K562 (cell line): ENCODE measurements around the gene RBMX. TPM values are rescaled to one million over a fixed set of nuclear protein-coding genes. Genes with fewer than 3 reads are reported as not detected.

ENCODE experiments used
- BCL6 ChIP-seq: fragments of 250-450 bp; sonication (Bioruptor Pico); IDR thresholded peaks from 2 replicates; pipeline ENCODE4 v1.4.0; 2020
- CBX8 ChIP-seq: fragments of 200-600 bp; sonication (generic); IDR thresholded peaks from 2 replicates; pipeline ENCODE4 v1.6.1; 2012; ENCODE audit warnings: borderline replicate concordance, mixed run types, low read depth, mild to moderate bottlenecking, moderate library complexity, mixed read lengths, low read length, control low read depth, inconsistent platforms; ENCODE audit not compliant: poor library complexity, severe bottlenecking; ENCODE audit errors: extremely low read depth
- CEBPB ChIP-seq: fragments of 450-650 bp; IDR thresholded peaks from 2 replicates; pipeline ENCODE4 v1.6.1; 2016; ENCODE audit warnings: missing genetic modification characterization, missing compliant biosample characterization
- CREB3 ChIP-seq: fragments of 450-650 bp; conservative IDR thresholded peaks from 2 replicates; pipeline ENCODE4 v1.6.1; 2016; ENCODE audit warnings: missing genetic modification characterization, low read depth, mild to moderate bottlenecking, missing compliant biosample characterization, moderate library complexity
- ELK1 ChIP-seq: sonication (generic); formaldehyde crosslinking; IDR thresholded peaks from 2 replicates; pipeline ENCODE4 v1.8.1; 2022; ENCODE audit warnings: missing genetic modification reagents
- HBP1 ChIP-seq: fragments of 450-650 bp; formaldehyde crosslinking; IDR thresholded peaks from 2 replicates; pipeline ENCODE4 v1.4.0; 2022; ENCODE audit warnings: missing genetic modification characterization
- HEY1 ChIP-seq: fragments of 250-450 bp; sonication (Bioruptor Pico); IDR thresholded peaks from 2 replicates; pipeline ENCODE4 v1.5.0; 2020; ENCODE audit warnings: mild to moderate bottlenecking, moderate library complexity, borderline replicate concordance
- HMBOX1 ChIP-seq: sonication (generic); IDR thresholded peaks from 2 replicates; pipeline ENCODE4 v1.6.1; 2016
- MCM2 ChIP-seq: fragments of 450-650 bp; IDR thresholded peaks from 2 replicates; pipeline ENCODE4 v1.6.1; 2017; ENCODE audit warnings: low read depth, mild to moderate bottlenecking
- NR1H2 ChIP-seq: sonication (generic); formaldehyde crosslinking; IDR thresholded peaks from 2 replicates; pipeline ENCODE4 v1.4.0; 2020; ENCODE audit warnings: mild to moderate bottlenecking, missing genetic modification reagents
- NRF1 ChIP-seq, 2 experiments: fragments of 450-650 bp; IDR thresholded peaks in 1 of 2; conservative IDR thresholded peaks in 1 of 2; 2 replicates each; pipeline ENCODE4 v1.6.1; 2014; ENCODE audit warnings: mild to moderate bottlenecking in 2 of 2
- PHF20 ChIP-seq: fragments of 450-650 bp; IDR thresholded peaks from 2 replicates; pipeline ENCODE4 v1.6.1; 2018; ENCODE audit not compliant: partially characterized antibody
- SFPQ ChIP-seq: fragments of 200-400 bp; formaldehyde crosslinking; IDR thresholded peaks from 2 replicates; pipeline ENCODE4 v1.6.1; 2017; ENCODE audit warnings: mild to moderate bottlenecking, low read depth, low read length, moderate library complexity
- SMARCE1 ChIP-seq: fragments of 450-650 bp; IDR thresholded peaks from 2 replicates; pipeline ENCODE4 v1.7.1; 2016; ENCODE audit warnings: mild to moderate bottlenecking
- STAT6 ChIP-seq: sonication (generic); formaldehyde crosslinking; IDR thresholded peaks from 2 replicates; pipeline ENCODE4 v1.8.1; 2023; ENCODE audit warnings: mild to moderate bottlenecking, missing genetic modification reagents
- ZBED1 ChIP-seq: IDR thresholded peaks from 2 replicates; pipeline ENCODE4 v1.6.1; 2014
- ZNF121 ChIP-seq: sonication (generic); formaldehyde crosslinking; conservative IDR thresholded peaks from 2 replicates; pipeline ENCODE4 v1.8.0; 2022; ENCODE audit warnings: missing genetic modification reagents
- ZNF165 ChIP-seq: fragments of 250-450 bp; sonication (Bioruptor Pico); IDR thresholded peaks from 2 replicates; pipeline ENCODE4 v1.4.0; 2020; ENCODE audit warnings: borderline replicate concordance
- ZNF408 ChIP-seq: fragments of 250-450 bp; sonication (Bioruptor Pico); IDR thresholded peaks from 2 replicates; pipeline ENCODE4 v1.4.0; 2020; ENCODE audit warnings: low read depth, mild to moderate bottlenecking, moderate library complexity
- ZNF561 ChIP-seq: fragments of 450-650 bp; formaldehyde crosslinking; conservative IDR thresholded peaks from 2 replicates; pipeline ENCODE4 v1.4.0; 2020; ENCODE audit warnings: mild to moderate bottlenecking, moderate library complexity
- polyA plus RNA-seq, 8 experiments: library from polyadenylated mRNA; depleted of rRNA in 4 of 8; stranded (reverse) in 5 of 8; unstranded in 3 of 8; fragments of >200 nt; fragmentation: Nextera tagmentation in 2 of 8; fragmentation: Illumina TruSeq in 1 of 8; extraction: Ambion mirVana in 2 of 8; extraction: Trizol in 1 of 8; gene quantifications; 2 replicates each; pipeline versions ENCODE4 v1.2.1 to v1.2.3, GENCODE V29; 2011 to 2014; ENCODE audit warnings: inconsistent platforms in 1 of 8, missing spikeins in 1 of 8
- total RNA-seq, 7 experiments: library from RNA; depleted of rRNA in 6 of 7; stranded (reverse); fragments of >200 nt in 6 of 7; fragmentation: Illumina TruSeq in 2 of 7; extraction: Trizol in 2 of 7; gene quantifications; 2 replicates each; pipeline versions ENCODE4 v1.2.1 to v1.2.3, GENCODE V29; 2011 to 2021; ENCODE audit warnings: low replicate concordance in 1 of 7

Gene RBMX
- total and polyA plus RNA-seq, 9 of the 15 experiments (the other 6 are each of a cell fraction or from before 2014, with no cell fraction given) = 405 to 671 (median 540) TPM

- TF ChIP-seq CEBPB (tag) = peak; percentile 90
- no peak for TF ChIP-seq SMARCE1
- no peak for TF ChIP-seq ZBED1
- TF ChIP-seq STAT6 (CRISPR knock-in tag) = no peak
- TF ChIP-seq MCM2 = no peak
- no peak for TF ChIP-seq HEY1 (CRISPR knock-in tag)
- no peak for TF ChIP-seq CBX8
- no peak for TF ChIP-seq SFPQ
- TF ChIP-seq HBP1 = no peak
- TF ChIP-seq NR1H2 (CRISPR knock-in tag) = no peak
- TF ChIP-seq ZNF121 (CRISPR knock-in tag) = no peak
- no peak for TF ChIP-seq ZNF408 (CRISPR knock-in tag)
- peak; percentile 77 for TF ChIP-seq HMBOX1
- no peak for TF ChIP-seq ZNF561
- TF ChIP-seq ZNF165 (CRISPR knock-in tag) = no peak
- TF ChIP-seq CREB3 = no peak
- no peak for TF ChIP-seq BCL6
- no peak for TF ChIP-seq ELK1 (CRISPR knock-in tag)
- no peak for TF ChIP-seq PHF20
- TF ChIP-seq NRF1 (conservative IDR thresholded peaks at IDR 0.05 in 1 of 2, IDR thresholded peaks at IDR 0.05 in 1 of 2) = peak; percentile 95 to 96
Observed at GRCh38 chrX:136909119-136909705, 28.7 kb upstream of the RBMX start (continued).
